ENCODE data around the gene ESRRB.

DNA sequence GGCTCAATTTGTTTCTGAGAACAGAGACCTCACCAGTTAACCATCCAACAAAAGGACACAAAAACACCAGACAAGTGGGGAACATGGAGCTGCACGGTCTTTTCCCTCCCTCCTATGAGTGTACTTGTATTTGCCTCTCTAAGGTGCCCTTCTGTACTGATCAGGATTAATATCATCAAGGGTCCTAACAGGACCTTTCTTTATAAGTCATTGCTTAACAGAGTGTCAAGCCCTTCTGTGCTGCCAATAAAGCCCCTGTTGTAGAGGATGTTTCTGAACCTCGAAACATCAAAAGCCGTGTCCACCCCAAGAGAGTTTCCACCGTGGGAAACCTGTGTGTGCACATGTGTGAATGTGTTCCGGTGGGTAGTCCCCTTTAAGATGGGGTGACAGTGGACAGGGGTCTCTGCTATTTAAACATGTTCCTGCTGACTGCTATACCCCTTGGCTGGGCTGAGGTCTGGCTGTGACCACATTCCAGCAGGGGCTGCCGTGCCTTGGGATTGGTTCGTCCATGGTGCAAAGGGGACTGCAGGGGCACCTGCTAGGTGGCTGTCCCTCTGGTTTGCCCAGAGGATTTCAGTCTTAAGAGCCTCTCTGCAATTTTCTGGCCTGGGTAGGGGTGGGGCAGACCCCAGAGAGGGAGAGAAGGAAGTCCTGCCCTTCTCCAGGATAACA, 6.0 kb downstream of the ESRRB start:
- TF ChIP-seq EP300 (IDR thresholded peaks at IDR 0.05; ENCODE audit: borderline replicate concordance in 1 of 2, low read depth in 1 of 2, low read length in 1 of 2) (no peak), YY1 (IDR thresholded peaks at IDR 0.05; ENCODE audit: low read depth) (no peak), NFIC (IDR thresholded peaks at IDR 0.05; ENCODE audit: borderline replicate concordance) (no peak), TCF12 (IDR thresholded peaks at IDR 0.05) (no peak), RAD21 (IDR thresholded peaks at IDR 0.05; ENCODE audit: low read length) (no peak), RCOR1 (IDR thresholded peaks at IDR 0.05; ENCODE audit: low read length) (no peak), EZH2phosphoT487 (IDR thresholded peaks at IDR 0.05; ENCODE audit: borderline replicate concordance, low read depth) (no peak)
- TF ChIP-seq, protein P1, sequence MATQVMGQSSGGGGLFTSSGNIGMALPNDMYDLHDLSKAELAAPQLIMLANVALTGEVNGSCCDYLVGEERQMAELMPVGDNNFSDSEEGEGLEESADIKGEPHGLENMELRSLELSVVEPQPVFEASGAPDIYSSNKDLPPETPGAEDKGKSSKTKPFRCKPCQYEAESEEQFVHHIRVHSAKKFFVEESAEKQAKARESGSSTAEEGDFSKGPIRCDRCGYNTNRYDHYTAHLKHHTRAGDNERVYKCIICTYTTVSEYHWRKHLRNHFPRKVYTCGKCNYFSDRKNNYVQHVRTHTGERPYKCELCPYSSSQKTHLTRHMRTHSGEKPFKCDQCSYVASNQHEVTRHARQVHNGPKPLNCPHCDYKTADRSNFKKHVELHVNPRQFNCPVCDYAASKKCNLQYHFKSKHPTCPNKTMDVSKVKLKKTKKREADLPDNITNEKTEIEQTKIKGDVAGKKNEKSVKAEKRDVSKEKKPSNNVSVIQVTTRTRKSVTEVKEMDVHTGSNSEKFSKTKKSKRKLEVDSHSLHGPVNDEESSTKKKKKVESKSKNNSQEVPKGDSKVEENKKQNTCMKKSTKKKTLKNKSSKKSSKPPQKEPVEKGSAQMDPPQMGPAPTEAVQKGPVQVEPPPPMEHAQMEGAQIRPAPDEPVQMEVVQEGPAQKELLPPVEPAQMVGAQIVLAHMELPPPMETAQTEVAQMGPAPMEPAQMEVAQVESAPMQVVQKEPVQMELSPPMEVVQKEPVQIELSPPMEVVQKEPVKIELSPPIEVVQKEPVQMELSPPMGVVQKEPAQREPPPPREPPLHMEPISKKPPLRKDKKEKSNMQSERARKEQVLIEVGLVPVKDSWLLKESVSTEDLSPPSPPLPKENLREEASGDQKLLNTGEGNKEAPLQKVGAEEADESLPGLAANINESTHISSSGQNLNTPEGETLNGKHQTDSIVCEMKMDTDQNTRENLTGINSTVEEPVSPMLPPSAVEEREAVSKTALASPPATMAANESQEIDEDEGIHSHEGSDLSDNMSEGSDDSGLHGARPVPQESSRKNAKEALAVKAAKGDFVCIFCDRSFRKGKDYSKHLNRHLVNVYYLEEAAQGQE (IDR thresholded peaks at IDR 0.05; ENCODE audit: low read depth, low read length), result no peak
- TF ChIP-seq, protein P2, sequence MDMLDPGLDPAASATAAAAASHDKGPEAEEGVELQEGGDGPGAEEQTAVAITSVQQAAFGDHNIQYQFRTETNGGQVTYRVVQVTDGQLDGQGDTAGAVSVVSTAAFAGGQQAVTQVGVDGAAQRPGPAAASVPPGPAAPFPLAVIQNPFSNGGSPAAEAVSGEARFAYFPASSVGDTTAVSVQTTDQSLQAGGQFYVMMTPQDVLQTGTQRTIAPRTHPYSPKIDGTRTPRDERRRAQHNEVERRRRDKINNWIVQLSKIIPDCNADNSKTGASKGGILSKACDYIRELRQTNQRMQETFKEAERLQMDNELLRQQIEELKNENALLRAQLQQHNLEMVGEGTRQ (IDR thresholded peaks at IDR 0.05; ENCODE audit: borderline replicate concordance, low read depth, low read length), result no peak
- TF ChIP-seq, protein P3, sequence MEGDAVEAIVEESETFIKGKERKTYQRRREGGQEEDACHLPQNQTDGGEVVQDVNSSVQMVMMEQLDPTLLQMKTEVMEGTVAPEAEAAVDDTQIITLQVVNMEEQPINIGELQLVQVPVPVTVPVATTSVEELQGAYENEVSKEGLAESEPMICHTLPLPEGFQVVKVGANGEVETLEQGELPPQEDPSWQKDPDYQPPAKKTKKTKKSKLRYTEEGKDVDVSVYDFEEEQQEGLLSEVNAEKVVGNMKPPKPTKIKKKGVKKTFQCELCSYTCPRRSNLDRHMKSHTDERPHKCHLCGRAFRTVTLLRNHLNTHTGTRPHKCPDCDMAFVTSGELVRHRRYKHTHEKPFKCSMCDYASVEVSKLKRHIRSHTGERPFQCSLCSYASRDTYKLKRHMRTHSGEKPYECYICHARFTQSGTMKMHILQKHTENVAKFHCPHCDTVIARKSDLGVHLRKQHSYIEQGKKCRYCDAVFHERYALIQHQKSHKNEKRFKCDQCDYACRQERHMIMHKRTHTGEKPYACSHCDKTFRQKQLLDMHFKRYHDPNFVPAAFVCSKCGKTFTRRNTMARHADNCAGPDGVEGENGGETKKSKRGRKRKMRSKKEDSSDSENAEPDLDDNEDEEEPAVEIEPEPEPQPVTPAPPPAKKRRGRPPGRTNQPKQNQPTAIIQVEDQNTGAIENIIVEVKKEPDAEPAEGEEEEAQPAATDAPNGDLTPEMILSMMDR (IDR thresholded peaks at IDR 0.05), result no peak
- TF ChIP-seq, protein P4, sequence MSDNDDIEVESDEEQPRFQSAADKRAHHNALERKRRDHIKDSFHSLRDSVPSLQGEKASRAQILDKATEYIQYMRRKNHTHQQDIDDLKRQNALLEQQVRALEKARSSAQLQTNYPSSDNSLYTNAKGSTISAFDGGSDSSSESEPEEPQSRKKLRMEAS (IDR thresholded peaks at IDR 0.05; ENCODE audit: low read depth), result no peak
